ENCODE data around the gene DNAJC18. TPM values are rescaled to one million over a fixed set of nuclear protein-coding genes. Genes with fewer than 3 reads are reported as not detected.
A peak's percentile ranks its signal among the peaks of the same experiment; 100 is the strongest.

DNAJC18 gene
- total RNA-seq, 1 donor, result 9.9 TPM

GRCh38 chr5:139374909-139375308 lies 64.4 kb downstream of the DNAJC18 start:
- no peak overlapping the region for H3K4me3 ChIP-seq (ENCODE audit: low read depth, low read length)
- no peak for DNase-seq (ENCODE audit: low read depth)
- TF ChIP-seq CTCF (IDR thresholded peaks at IDR 0.05; ENCODE audit: insufficient read depth, low read length), result no peak

- DNase-seq (ENCODE audit: low read depth), result no peak
- no peak overlapping the region for H3K4me3 ChIP-seq (ENCODE audit: low read depth, low read length)
- TF ChIP-seq CTCF (IDR thresholded peaks at IDR 0.05; ENCODE audit: insufficient read depth, low read length), result no peak
These were observed 67.6 kb downstream of the DNAJC18 start for GRCh38 chr5:139371482-139372435.

- DNase-seq (ENCODE audit: low read depth), result peak; percentile 21
- H3K4me3 ChIP-seq (ENCODE audit: low read depth, low read length), result no peak overlapping the region
- no peak for TF ChIP-seq CTCF (IDR thresholded peaks at IDR 0.05; ENCODE audit: insufficient read depth, low read length)
These were observed 70.1 kb downstream of the DNAJC18 start for GRCh38 chr5:139369181-139369580.

GRCh38 chr5:139368613-139369012 lies 70.7 kb downstream of the DNAJC18 start:
- DNase-seq (ENCODE audit: low read depth), result no peak
- TF ChIP-seq CTCF (IDR thresholded peaks at IDR 0.05; ENCODE audit: insufficient read depth, low read length), result no peak
- no peak overlapping the region for H3K4me3 ChIP-seq (ENCODE audit: low read depth, low read length)

- no peak overlapping the region for H3K4me3 ChIP-seq (ENCODE audit: low read depth, low read length)
- DNase-seq (ENCODE audit: low read depth), result no peak
- no peak for TF ChIP-seq CTCF (IDR thresholded peaks at IDR 0.05; ENCODE audit: insufficient read depth, low read length)
These were observed 74.9 kb downstream of the DNAJC18 start for GRCh38 chr5:139364466-139364865.

GRCh38 chr5:139363937-139364336 lies 75.4 kb downstream of the DNAJC18 start:
- TF ChIP-seq CTCF (IDR thresholded peaks at IDR 0.05; ENCODE audit: insufficient read depth, low read length), result no peak
- no peak for DNase-seq (ENCODE audit: low read depth)
- H3K4me3 ChIP-seq (ENCODE audit: low read depth, low read length), result no peak overlapping the region
